BE2C (cell line): Measurements from ENCODE around the gene SHB.

Experiments used
- DNase-seq: peaks from one replicate; pipeline ENCODE4 v3.0.0-alpha.2; 2020
- H3K27me3 ChIP-seq: fragments of 250-450 bp; sonication (Bioruptor Pico); 2 replicates; pipeline ENCODE4 v1.5.1; 2020; ENCODE audit warnings: mild to moderate bottlenecking
- H3K36me3 ChIP-seq: fragments of 250-450 bp; sonication (Bioruptor Pico); 2 replicates; pipeline ENCODE4 v1.5.1; 2020; ENCODE audit warnings: mild to moderate bottlenecking
- H3K4me1 ChIP-seq: fragments of 250-450 bp; sonication (Bioruptor Pico); 2 replicates; pipeline ENCODE4 v1.5.1; 2020
- H3K4me3 ChIP-seq: 2 replicates; pipeline ENCODE4 v1.5.1; 2011; ENCODE audit warnings: low read depth, low read length
- H3K9me3 ChIP-seq: fragments of 250-450 bp; sonication (Bioruptor Pico); 2 replicates; pipeline ENCODE4 v1.5.1; 2020
- CTCF ChIP-seq: IDR thresholded peaks from 2 replicates; pipeline ENCODE4 v1.5.1; 2012; ENCODE audit warnings: mild to moderate bottlenecking, low read depth, low read length

Gene SHB

GRCh38 chr9:37989701-37990100, 79.3 kb downstream of the SHB start:
- Histone ChIP-seq H3K4me3 (no peak overlapping the region), H3K4me1 (peaks cover 38% of the 10 kb centered on the region), H3K36me3 (no peaks in the 10 kb centered on the region), H3K27me3 (no peaks in the 10 kb centered on the region), H3K9me3 (no peaks in the 10 kb centered on the region)
- DNase-seq, result no peak
- TF ChIP-seq CTCF, result no peak

- DNase-seq, result no peak
- H3K9me3 ChIP-seq, result no peaks in the 10 kb centered on the region
- no peak overlapping the region for H3K4me3 ChIP-seq
- peaks cover 32% of the 10 kb centered on the region for H3K4me1 ChIP-seq
- H3K27me3 ChIP-seq, result no peaks in the 10 kb centered on the region
- H3K36me3 ChIP-seq, result no peaks in the 10 kb centered on the region
- no peak for TF ChIP-seq CTCF
These were observed 80.4 kb downstream of the SHB start for GRCh38 chr9:37988602-37989001.

GRCh38 chr9:37988041-37988440, 81.0 kb downstream of the SHB start:
- Histone ChIP-seq H3K36me3 (no peaks in the 10 kb centered on the region), H3K9me3 (no peaks in the 10 kb centered on the region), H3K27me3 (no peaks in the 10 kb centered on the region), H3K4me3 (no peak overlapping the region), H3K4me1 (peaks cover 30% of the 10 kb centered on the region)
- TF ChIP-seq CTCF, result no peak
- peak; percentile 66 for DNase-seq

GRCh38 chr9:37987467-37987981, 81.5 kb downstream of the SHB start:
- H3K4me3 ChIP-seq, result no peak overlapping the region
- TF ChIP-seq CTCF, result no peak
- peaks cover 30% of the 10 kb centered on the region for H3K4me1 ChIP-seq
- H3K27me3 ChIP-seq, result no peaks in the 10 kb centered on the region
- DNase-seq, result peak; percentile 47
- no peaks in the 10 kb centered on the region for H3K36me3 ChIP-seq
- H3K9me3 ChIP-seq, result no peaks in the 10 kb centered on the region

- H3K36me3 ChIP-seq, result no peaks in the 10 kb centered on the region
- TF ChIP-seq CTCF, result no peak
- H3K27me3 ChIP-seq, result no peaks in the 10 kb centered on the region
- H3K4me1 ChIP-seq, result peaks cover 30% of the 10 kb centered on the region
- no peak overlapping the region for H3K4me3 ChIP-seq
- no peaks in the 10 kb centered on the region for H3K9me3 ChIP-seq
- no peak for DNase-seq
These were observed 82.2 kb downstream of the SHB start for GRCh38 chr9:37986771-37987258.

- H3K27me3 ChIP-seq, result no peaks in the 10 kb centered on the region
These were observed 83.0 kb downstream of the SHB start for GRCh38 chr9:37986001-37986400.

More at GRCh38 chr9:37986001-37986400, 83.0 kb downstream of the SHB start:
- Histone ChIP-seq H3K9me3 (no peaks in the 10 kb centered on the region), H3K4me1 (peaks cover 30% of the 10 kb centered on the region), H3K4me3 (no peak overlapping the region), H3K36me3 (no peaks in the 10 kb centered on the region; the same call in 1 of the 2 replicates)
- no peak for DNase-seq
- TF ChIP-seq CTCF, result no peak
